Stimulated activated naive CD4-positive, alpha-beta T cell (primary cell): ENCODE measurements around the gene ZC2HC1B.
A peak's percentile ranks its signal among the peaks of the same experiment; 100 is the strongest.
"Not testable (repeated sequence)": the region's sequence is repeated elsewhere in the genome, so short reads cannot be mapped to it uniquely, and the experiment has no call there.

Experiments
- DNase-seq, 6 experiments: peaks; one replicate each; lab custom pipeline; 2025; lab: John Stamatoyannopoulos, UW

ZC2HC1B gene

DNA sequence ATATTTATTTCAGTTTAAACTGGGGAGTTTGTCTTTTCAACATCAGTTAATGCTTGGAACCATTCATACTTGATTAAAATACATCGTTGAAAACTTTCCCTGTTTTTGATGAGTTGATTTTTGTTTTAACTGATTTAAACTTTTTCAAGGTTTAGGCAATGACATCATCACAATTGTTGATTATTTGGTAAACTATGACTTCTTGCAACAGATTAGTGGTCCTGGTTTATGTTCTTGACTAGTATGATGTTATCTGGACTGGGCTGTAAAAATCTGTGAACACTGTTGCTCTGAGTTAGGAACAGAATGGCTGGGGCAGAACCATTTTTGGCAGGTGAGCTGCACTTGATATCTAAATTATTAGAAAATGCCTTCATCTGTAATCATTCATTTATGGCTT lies at the start of gene ZC2HC1B:
Gene ZC2HC1B (plus strand): TSS at position 241 of the 400 bp plus-strand sequence. CDS start 66 bp downstream, at position 307.
- no peak for DNase-seq

DNA sequence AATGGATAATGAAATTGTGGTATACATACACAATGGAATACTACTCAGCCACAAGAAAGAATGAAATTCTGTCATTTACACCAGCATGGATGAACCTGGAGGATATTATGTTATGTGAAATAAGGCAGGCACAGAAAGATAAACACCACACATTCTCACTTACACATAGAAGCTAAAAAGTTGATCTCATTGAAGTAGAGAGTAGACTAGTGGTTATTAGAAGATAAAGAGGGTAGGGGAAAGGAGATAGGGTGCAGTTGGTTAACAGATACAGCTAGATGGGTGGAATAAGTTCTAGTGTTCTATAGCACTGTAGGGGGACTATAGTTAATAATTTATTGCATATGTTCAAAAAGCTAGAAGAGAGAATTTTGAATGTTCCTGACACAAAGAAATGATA lies 46.7 kb upstream of the ZC2HC1B start:
- DNase-seq = no peak

DNA sequence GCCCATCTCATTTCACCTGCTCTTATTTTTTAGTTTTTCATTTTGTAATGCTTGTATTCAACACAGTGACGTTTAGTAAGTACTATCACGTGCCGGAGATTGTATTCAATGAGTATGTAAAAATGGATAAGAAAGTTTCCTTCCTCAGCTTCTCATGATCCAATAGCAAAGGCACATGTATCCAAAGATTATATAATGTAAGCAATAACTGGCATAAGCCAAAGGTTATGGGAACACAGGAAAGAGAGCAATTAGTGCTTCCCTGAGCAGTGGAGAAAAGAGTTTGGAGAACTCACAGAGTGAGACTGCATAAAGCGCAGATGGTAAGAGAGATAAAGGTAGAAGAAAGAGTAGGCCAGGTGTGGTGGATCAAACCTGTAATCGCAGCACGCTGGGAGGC lies 42.9 kb upstream of the ZC2HC1B start:
- DNase-seq = no peak

DNA sequence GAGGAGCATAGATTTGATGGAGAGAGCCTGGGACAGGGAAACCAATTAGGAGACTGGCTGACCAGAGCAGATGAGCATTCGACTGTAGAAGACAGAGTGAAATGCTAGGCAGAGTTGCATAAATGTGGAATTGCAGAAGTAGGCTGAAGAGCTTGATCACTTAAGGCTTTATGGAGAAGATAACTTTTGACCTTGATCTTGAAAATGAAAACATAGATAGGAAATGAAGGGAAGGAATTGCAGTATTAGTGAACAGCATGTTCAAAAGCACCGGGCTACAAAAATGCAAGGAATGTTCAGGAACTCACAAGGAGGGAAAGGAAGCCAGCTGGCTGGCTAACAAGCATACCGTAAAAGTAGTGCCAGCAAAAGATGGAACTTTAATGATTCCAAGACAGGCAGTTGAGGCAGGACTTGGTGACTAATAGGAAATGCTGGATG lies 41.7 kb upstream of the ZC2HC1B start:
- DNase-seq = no peak

DNA sequence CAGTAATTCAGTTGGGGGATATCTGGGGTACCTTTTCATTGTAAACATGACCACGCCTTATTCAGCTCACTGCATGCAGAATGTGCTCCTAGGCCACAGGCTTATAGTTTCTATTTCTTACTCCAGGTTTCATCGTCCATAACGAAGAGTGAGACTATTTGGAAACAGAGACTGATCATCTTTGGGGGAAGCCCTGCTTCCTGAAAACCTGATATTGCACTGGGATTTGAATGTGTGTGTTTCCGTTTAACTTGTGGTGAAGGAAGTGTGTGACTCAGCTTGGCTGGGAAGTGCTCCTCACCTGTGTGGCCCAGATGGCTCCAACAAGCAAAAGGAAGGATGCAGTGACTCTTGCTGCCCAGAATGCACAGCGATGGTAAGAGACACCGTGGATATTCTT lies 40.7 kb upstream of the ZC2HC1B start:
- no peak for DNase-seq

- no peak for DNase-seq
These were observed 35.7 kb upstream of the ZC2HC1B start for GRCh38 chr6:143828572-143828971.

DNA sequence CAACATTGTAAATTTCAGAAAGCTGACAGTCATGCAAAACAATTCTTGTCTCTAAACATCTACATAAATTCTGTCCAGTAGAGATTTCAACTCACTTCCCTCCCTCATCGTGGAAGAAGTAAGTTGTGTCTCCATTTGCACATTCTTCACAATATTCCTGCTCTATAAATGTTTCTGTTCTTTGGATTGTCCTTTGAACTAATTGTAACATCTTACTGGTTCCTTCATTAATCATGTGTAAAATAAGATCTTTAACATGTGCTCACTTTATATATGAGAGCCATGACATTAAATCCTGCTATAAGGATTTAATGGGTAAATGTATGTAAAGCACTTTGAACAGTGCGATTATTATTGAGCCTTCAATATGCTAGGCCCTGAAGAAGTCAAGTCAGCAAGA lies 28.1 kb upstream of the ZC2HC1B start:
- no peak for DNase-seq

DNA sequence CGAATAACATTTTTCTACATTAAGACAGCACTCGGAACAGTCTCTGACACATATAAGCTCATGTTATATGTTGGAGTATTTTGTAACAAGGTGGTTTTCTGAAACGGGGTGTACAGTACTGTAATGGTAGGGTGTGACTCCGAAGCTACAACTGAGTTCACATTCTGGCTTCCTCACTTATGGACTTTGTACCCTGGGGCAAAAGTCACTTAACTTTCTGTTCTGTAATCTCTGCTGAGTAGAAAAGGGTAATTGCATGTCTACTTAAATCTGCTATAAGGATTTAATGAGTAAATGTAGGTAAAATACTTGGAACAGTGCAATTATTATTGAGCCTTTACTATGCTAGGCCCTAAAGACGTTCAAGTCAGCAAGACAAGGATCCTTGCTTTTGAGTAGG lies 25.9 kb upstream of the ZC2HC1B start:
- DNase-seq = no peak

GRCh38 chr6:143839196-143839595 lies 25.1 kb upstream of the ZC2HC1B start:
- no peak for DNase-seq

GRCh38 chr6:143840595-143841265 lies 23.5 kb upstream of the ZC2HC1B start:
- no peak for DNase-seq

GRCh38 chr6:143842461-143842901 lies 21.8 kb upstream of the ZC2HC1B start:
- DNase-seq = no peak

GRCh38 chr6:143842902-143843676 lies 21.2 kb upstream of the ZC2HC1B start, which contains the start of gene LTV1:
LTV1 (plus strand) TSS chr6:143843338; CDS start chr6:143843478, 140 bp downstream.
- peak; percentile 83 to 92 (median 86) for DNase-seq

GRCh38 chr6:143843677-143843999 lies 20.6 kb upstream of the ZC2HC1B start:
- peak in 1 of 6 experiments; percentile 53 for DNase-seq

- peak in 1 of 6 experiments; percentile 42 for DNase-seq
These were observed 20.3 kb upstream of the ZC2HC1B start for GRCh38 chr6:143844006-143844405.

- DNase-seq = no peak
These were observed 19.2 kb upstream of the ZC2HC1B start for GRCh38 chr6:143845033-143845432.

- not testable (repeated sequence) for DNase-seq
These were observed 12.6 kb upstream of the ZC2HC1B start for GRCh38 chr6:143851706-143852105.

GRCh38 chr6:143855057-143855456 lies 9.2 kb upstream of the ZC2HC1B start:
- DNase-seq = not testable (repeated sequence)

DNA sequence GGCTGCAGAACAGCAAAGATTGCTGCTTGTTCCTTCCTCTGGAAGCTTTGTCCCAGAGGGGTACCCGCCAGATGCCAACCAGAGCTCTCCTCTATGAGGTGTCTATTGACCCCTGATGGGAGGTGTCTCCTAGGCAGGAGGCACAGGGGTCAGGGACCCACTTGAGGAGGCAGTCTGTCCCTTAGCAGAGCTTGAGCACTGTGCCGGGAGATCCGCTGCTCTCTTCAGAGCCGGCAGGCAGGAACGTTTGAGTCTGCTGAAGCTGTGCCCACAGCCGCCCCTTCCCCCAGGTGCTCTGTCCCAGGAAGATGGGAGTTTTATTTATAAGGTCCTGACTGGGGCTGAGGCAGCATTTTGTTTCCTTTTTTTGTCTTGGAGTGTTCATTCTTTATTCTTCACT lies 7.5 kb upstream of the ZC2HC1B start:
- DNase-seq = not testable (repeated sequence)

GRCh38 chr6:143857651-143858050 lies 6.6 kb upstream of the ZC2HC1B start:
- DNase-seq = no peak

GRCh38 chr6:143859891-143860660 lies 4.2 kb upstream of the ZC2HC1B start:
- no peak for DNase-seq

DNA sequence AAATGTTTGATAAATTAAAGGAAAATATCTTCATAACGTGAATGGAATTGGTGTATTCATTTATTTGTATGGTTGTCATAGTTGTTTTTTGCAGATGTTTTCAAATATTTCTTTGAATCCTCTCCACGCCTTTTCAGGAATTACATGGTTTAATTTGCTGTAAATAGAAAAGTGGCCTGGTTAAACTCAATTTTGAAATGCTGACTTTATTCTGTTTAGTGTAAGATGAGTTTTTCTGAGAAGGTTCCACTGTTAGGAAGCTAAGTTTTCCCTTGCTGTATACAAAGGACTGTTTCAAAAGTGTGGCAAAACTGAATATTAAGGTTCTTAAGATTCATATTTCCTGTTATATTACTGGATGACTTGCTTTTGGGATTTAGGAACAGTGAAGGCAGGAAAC lies 503 bp upstream of the ZC2HC1B start:
- no peak for DNase-seq

DNA sequence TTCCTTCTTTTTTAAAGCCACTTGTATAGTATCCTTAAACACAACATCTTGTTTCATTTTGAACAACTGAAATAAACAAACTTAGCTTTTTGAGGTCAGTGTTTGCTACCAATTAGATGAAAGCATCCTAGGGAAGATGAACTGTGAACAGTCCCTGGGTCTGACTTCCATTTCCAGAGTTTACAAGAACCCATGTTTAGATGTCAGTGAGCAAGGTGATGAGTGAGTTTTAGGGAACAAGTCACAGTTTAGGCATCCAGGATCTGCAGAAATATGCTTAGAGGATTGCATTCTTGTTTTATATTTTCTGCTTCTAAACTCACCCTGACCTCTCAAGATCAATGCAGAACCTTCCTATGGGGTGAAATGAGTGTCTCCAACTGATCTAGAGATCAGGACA lies 3.0 kb downstream of the ZC2HC1B start:
- DNase-seq = no peak

DNA sequence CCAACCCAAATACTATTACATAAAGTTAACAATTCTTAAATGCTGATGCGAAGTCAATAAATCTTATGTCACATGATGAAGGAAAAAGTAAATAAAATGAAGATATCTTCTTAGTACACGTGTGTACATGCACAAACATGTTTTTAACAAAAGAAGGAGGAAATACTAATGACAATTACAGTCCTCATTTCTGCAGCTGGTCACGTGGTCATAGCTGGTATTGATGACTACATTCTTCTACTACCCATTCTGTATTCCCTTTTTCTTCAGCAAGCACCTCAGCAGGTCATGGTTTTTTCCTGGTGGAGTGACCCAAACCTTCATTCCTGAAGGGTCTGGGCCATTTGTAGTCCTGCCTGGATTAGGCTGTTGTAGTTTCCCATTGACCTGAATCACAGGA lies 4.5 kb downstream of the ZC2HC1B start:
- not testable (repeated sequence) for DNase-seq
